K562 (cell line): ENCODE measurements around the gene KLHL22.

Experiments used
- EGR1 ChIP-seq: fragments of 450-650 bp; conservative IDR thresholded peaks from 2 replicates; pipeline ENCODE4 v1.6.1; 2017; ENCODE audit warnings: mild to moderate bottlenecking
- EZH2 ChIP-seq: IDR thresholded peaks from 2 replicates; pipeline ENCODE4 v1.6.1; 2012; ENCODE audit warnings: low read depth, mild to moderate bottlenecking, inconsistent platforms, low read length, borderline replicate concordance
- GATA2 ChIP-seq: sonication (generic); formaldehyde crosslinking; IDR thresholded peaks from 2 replicates; pipeline ENCODE4 v1.4.0; 2020; ENCODE audit warnings: mild to moderate bottlenecking, missing genetic modification reagents
- IRF1 ChIP-seq: sonication (generic); formaldehyde crosslinking; IDR thresholded peaks from 2 replicates; pipeline ENCODE4 v1.8.0; 2022; ENCODE audit warnings: missing genetic modification reagents, mild to moderate bottlenecking, borderline replicate concordance
- KAT7 ChIP-seq: sonication (generic); formaldehyde crosslinking; IDR thresholded peaks from 2 replicates; pipeline ENCODE4 v1.8.0; 2022; ENCODE audit warnings: missing genetic modification reagents, mild to moderate bottlenecking, borderline replicate concordance
- RBBP5 ChIP-seq: fragments of 200-600 bp; sonication (generic); IDR thresholded peaks from 2 replicates; pipeline ENCODE4 v1.6.1; 2012; ENCODE audit warnings: borderline replicate concordance, mild to moderate bottlenecking, low read length, control low read depth, inconsistent platforms; ENCODE audit not compliant: insufficient read depth, poor library complexity, severe bottlenecking

GRCh38 chr22:20412474-20413216, 83.0 kb downstream of the KLHL22 start:
- TF ChIP-seq KAT7 (no peak), IRF1 (no peak; the same call in 1 of the 2 replicates), RBBP5 (peak; percentile 32), EGR1 (no peak), EZH2 (no peak), GATA2 (CRISPR knock-in tag) (no peak)
